ENCODE data around the gene BOD1L1.

BOD1L1 gene

DNA sequence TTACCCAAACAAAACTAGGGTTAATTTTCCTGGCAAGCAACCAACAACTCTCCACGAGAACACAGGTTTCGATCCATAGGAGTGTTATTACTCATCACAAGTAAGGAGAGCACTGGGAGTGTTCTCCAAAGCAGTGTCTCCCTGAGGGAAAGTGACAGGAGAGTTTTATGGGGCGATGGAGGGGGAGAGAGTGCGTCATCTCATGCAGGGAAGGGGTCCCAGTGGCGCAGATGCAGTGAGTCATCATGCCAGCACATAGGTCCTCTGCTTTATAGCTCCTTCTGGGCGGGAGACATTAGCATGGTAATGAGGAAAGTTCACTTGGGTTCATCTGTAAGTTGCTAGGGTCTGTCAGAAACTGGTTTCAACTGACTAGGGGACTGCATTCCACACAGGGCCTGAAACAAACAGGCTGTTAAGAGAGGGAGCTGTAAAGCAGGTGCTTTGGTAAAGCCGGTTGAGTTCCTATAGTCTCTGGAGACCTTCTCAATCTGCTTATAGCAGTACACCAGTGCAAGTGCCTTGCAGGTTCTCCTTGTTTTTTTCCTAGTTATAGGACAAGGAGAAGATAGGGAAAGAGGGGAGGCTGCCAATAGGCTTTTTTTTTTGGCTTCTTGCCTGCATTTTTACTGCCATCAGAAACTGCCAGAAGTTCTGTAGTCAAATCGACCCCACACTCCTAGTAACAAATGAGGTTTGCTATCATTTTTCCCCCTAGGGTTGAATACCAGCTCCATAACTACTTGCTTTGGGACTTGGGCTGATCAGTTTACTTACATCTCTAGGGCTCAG is 12.8 kb upstream of the BOD1L1 start:
- Mint-ChIP-seq H3K4me3 (no peak overlapping the region), H3K9me3 (no peaks in the 10 kb centered on the region), H3K27ac (no peak overlapping the region), H3K4me1 (no peaks in the 10 kb centered on the region), H3K27me3 (peaks cover 51% of the 10 kb centered on the region)
- ATAC-seq (no peak), DNase-seq (no peak)

DNA sequence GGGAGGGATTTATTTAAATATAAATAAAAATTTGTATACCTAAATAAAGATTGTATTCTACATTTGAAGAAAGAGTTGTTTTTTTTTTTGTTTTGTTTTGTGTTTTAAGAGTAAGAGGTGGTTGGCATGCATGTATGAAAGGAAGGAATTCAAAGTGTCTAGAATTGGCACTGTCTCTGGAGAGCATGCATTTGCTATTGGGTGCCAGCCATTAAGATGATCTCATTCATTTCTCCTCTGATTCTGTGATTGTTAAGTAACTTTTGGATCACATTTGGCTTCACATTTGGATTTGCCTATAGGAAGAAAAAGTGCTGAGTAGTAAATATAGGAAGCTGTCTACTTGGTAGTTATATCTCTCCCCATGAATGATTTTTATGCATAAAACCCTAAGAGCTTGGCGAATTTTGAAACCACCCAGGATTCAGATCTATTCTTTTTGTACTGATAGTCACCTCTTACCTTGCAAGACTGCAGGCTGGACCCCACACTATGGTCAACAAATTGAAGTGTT is 7.8 kb upstream of the BOD1L1 start:
- DNase-seq: no peak
- no peak for ATAC-seq
- Mint-ChIP-seq H3K4me1 (no peaks in the 10 kb centered on the region), H3K27me3 (peaks cover 7% of the 10 kb centered on the region), H3K4me3 (no peak overlapping the region), H3K9me3 (no peaks in the 10 kb centered on the region), H3K27ac (no peak overlapping the region)

DNA sequence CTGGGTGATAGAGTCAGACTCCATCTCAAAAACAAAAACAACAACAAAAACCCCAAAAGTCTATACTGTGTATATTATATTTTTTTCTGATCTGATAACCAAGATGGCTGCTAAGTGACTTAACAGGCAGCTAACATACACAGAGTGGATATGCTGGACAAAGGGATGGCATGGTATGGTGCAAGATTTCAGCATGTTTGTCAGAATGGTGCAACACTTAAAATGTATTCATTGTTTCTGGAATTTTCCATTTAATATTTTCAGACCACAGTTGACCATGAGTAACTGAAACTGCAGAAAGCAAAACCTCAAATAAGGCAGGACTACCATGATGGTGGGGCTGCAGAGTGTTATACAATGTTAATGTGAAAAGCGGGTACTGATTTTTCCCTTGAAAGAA is 6.1 kb upstream of the BOD1L1 start:
- no peaks in the 10 kb centered on the region for H3K27me3 Mint-ChIP-seq
- H3K9me3 Mint-ChIP-seq: no peaks in the 10 kb centered on the region
- no peak overlapping the region for H3K4me3 Mint-ChIP-seq
- DNase-seq (no peak), ATAC-seq (no peak)
- H3K27ac Mint-ChIP-seq: no peak overlapping the region
- no peaks in the 10 kb centered on the region for H3K4me1 Mint-ChIP-seq

DNA sequence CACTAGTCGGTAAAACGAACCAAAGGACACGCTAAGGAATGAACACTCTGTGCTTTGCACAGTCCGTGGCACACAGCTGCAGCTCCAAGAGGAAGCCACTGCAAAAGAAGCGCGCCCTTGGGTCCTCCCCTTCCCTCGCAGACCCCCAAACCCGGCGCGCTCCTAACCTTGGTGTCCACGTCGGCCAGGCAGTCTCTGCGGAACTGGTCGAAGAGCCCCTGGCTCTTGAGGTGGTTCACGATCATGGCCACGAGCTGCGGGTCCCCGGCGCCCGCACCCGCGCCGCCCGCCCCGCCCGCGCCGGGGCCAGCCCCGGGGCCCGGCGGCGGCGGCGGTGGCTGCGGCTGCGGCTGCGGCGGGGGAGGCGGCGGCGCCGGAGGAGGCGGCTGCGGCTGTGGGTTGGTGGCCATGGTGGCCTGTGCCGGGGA is 333 bp downstream of the BOD1L1 start:
- Mint-ChIP-seq H3K4me1 (peaks cover 32% of the 10 kb centered on the region), H3K27ac (peak overlapping the region; percentile 97 to 99), H3K27me3 (no peaks in the 10 kb centered on the region), H3K9me3 (no peaks in the 10 kb centered on the region), H3K4me3 (peak overlapping the region; percentile 92 to 99)
- DNase-seq: peak in 1 of 2 donors; percentile 43
- peak; percentile 69 for ATAC-seq

DNA sequence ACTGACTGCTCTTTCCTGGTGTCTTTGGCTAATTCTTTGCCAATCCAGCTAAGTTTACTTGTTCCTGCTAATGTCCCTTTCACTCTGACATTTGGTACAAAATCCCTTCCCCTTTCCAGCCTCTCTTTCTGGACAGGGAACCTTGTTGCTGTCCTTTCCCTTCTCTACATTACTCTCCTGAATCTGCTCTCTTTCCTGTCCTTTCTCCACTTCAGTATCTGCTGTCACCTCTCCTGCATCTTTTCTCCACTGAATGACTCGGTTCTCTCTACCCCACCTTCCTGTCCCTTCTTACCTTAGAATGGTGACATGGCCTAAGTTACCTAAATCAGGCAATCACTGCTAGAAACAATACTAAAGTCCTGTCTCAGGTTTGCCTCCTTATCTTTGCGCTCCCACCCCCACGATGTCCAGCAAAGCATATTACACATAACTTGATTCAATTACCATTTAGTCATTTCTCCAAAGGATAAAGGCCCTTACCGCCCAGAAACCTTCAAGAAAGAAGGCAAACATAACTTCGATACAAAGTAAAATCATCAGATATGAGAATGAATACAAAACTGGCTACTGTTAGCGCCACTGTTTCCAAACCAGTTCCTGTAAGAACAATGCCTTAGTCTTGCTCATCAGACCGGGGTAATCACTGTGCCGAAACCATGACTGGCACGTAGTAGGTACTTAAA is 890 bp downstream of the BOD1L1 start:
- H3K27me3 Mint-ChIP-seq: no peaks in the 10 kb centered on the region

DNA sequence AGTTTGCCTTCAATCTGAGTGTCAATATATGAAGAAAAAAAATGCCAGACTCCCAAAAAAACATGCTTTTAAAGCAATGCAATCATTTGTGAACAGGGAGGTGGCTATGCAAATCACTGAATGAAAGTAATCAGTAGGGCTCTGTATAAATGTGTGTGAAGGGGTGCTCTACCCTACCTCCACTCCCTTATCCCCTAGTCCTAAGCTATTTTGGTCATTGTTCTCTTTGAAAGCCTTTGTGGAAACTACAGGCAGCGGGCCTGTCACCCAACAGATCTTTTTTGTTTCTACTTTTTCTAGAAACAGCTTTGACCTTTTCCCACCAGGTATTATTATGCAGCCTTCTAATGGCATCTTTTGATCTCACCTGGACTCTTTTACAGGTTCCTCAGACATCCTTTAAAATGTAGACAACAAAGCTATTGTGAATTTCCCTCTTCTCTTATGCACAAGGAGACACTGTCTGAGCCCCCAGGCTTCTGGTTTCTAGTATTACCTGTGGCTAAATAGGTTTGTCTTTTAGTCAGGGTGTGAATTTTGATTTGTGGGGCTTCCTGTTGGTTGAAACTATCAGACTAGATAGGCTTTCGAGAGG is 9.2 kb downstream of the BOD1L1 start:
- no peaks in the 10 kb centered on the region for H3K9me3 Mint-ChIP-seq
- H3K4me1 Mint-ChIP-seq: peaks cover 15% of the 10 kb centered on the region
- ATAC-seq: no peak
- no peak overlapping the region for H3K27ac Mint-ChIP-seq
- DNase-seq: no peak
- no peaks in the 10 kb centered on the region for H3K27me3 Mint-ChIP-seq
- no peak overlapping the region for H3K4me3 Mint-ChIP-seq

More for the DNA sequence above, 890 bp downstream of the BOD1L1 start:
- H3K9me3 Mint-ChIP-seq: no peaks in the 10 kb centered on the region
- peak overlapping the region; percentile 70 to 91 for H3K4me3 Mint-ChIP-seq
- H3K4me1 Mint-ChIP-seq: peaks cover 36% of the 10 kb centered on the region
- DNase-seq (no peak), ATAC-seq (no peak)
- H3K27ac Mint-ChIP-seq: peak overlapping the region; percentile 55 to 76

DNA sequence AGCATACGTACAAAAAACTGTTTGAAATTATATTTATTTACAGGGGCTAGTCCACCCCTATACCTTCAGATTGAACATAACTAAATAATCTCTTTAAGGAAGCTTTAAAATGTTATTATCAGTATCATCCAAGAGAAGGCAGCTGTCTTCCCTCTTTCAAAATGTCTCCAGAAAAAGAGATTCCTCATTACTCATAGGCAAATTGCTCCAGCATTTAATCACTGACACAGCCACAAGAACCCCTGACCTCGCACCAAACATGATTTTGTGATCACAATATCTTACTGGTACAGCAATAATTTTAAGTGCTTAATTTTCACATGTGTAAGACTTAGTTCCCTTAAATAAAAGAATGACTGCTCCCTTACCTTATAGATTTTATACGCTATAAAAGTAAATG is 9.7 kb downstream of the BOD1L1 start:
- Mint-ChIP-seq H3K4me3 (no peak overlapping the region), H3K27me3 (no peaks in the 10 kb centered on the region), H3K27ac (no peak overlapping the region), H3K4me1 (peaks cover 15% of the 10 kb centered on the region), H3K9me3 (no peaks in the 10 kb centered on the region)
- DNase-seq (no peak), ATAC-seq (no peak)

DNA sequence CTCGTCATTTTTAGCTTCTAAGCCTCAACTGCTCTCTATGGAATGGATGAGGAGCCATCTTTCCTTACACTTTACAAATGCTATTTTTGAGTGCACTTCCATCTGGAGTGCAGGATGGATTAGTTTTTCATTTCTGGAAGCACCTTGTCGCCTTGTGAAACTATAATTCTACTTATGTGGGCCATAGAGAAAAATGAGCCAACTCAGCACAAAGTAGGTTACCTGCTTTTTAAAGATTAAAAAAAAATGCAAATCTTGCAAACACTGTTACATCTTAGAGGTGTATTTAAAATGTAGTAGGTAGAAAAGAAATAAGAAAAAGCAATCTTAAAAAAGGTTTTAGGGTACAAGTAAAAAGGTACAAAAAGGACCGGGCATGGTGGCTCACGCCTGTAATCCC is 10.9 kb downstream of the BOD1L1 start:
- no peak for DNase-seq
- no peak overlapping the region for H3K27ac Mint-ChIP-seq
- H3K9me3 Mint-ChIP-seq: no peaks in the 10 kb centered on the region
- H3K4me1 Mint-ChIP-seq: peaks cover 8% of the 10 kb centered on the region
- H3K4me3 Mint-ChIP-seq: no peak overlapping the region
- H3K27me3 Mint-ChIP-seq: no peaks in the 10 kb centered on the region
- no peak for ATAC-seq

DNA sequence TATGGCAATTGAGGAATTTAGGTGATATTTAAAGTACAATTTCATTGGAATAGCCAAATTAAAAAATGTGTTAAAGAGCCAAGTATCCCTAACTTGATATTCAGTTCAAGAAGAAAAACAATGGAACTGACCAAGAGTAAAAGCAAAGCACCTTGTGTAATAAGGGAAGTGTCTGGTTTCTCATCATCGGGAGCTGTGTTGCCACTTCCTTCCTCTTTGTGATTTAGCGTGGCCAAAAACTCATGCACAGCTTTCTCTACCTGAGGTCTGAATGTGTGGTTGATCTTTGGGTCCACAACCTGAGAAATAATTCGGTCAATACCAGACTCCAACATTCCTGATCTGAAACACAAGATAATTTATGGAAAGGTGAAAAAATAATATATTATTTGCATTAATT is 12.4 kb downstream of the BOD1L1 start:
- DNase-seq (no peak), ATAC-seq (no peak)
- Mint-ChIP-seq H3K27me3 (no peaks in the 10 kb centered on the region), H3K27ac (no peak overlapping the region), H3K4me3 (no peak overlapping the region), H3K9me3 (no peaks in the 10 kb centered on the region), H3K4me1 (peaks cover 13% of the 10 kb centered on the region)

DNA sequence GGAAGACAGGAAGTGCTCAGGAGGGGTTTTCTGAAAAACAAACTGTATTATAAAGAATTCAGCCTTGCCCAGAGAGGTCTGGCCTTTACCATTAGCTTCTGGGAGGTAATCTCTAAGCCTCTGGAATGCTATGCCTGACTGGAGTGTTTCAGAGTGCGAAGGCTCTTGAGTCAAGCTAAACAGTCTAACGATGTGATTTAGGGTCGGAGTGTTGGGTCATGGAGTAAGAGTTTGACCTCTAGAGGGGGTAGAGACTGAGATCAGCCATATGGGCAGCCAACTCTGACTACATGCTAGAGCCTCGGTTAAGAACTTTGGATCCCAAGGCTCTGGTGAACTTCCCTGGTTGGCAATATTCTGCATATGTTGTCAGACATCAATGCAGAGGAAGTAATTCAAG is 15.0 kb downstream of the BOD1L1 start:
- Mint-ChIP-seq H3K27me3 (no peaks in the 10 kb centered on the region), H3K4me1 (peaks cover 13% of the 10 kb centered on the region), H3K27ac (no peak overlapping the region), H3K9me3 (no peaks in the 10 kb centered on the region), H3K4me3 (no peak overlapping the region)
- ATAC-seq: no peak
- no peak for DNase-seq

DNA sequence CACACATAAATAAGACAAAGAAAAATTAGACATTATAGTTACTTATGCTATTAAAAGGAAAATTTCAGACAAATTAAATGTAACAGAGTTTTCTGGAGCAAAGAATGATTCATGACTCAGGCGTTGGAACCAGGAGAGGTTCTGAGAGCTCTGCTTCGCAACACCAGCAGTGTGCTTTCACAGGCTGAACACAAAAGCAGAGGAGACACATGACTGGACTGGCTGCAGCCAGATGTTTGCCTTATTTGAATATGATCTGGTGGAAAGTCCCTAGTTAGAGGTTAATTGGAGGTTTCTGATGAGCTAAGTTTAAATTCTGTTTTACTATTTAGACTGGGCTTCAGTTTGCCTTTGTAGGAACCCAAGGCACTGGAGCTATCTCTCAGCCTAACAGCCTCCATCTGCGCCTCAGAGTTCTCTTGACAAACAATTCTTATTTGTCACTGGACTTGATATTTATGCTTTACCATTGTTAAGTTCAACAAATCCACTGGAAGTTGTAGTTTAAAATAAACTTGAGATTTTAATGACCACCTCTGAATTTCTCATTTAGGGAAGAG is 16.2 kb downstream of the BOD1L1 start:
- peak overlapping the region in 1 of 2 donors; percentile 72 for H3K27ac Mint-ChIP-seq
- H3K4me1 Mint-ChIP-seq: peaks cover 13% of the 10 kb centered on the region
- no peaks in the 10 kb centered on the region for H3K9me3 Mint-ChIP-seq
- H3K4me3 Mint-ChIP-seq: no peak overlapping the region
- peak; percentile 54 for ATAC-seq
- H3K27me3 Mint-ChIP-seq: no peaks in the 10 kb centered on the region
- DNase-seq: no peak

DNA sequence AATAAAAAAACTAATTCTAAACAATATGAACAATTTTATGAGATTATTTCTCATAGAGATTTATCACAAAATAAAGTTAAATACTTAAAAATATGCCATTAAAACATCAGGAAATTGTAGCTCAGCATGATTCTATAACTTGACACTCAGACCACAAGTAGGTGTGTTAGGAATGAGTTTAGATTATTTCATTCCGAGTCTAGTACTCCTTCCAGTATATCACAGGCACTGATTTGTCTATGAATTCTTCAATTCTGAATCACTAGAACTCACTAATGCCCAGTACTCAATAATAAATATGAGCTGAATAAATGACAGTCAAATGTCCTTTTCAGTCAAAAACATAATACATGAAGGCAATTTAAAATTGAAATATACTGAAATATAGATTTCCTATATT is 22.2 kb downstream of the BOD1L1 start:
- Mint-ChIP-seq H3K9me3 (no peaks in the 10 kb centered on the region), H3K27ac (no peak overlapping the region), H3K4me1 (no peaks in the 10 kb centered on the region), H3K27me3 (no peaks in the 10 kb centered on the region), H3K4me3 (no peak overlapping the region)
- DNase-seq (no peak), ATAC-seq (no peak)

DNA sequence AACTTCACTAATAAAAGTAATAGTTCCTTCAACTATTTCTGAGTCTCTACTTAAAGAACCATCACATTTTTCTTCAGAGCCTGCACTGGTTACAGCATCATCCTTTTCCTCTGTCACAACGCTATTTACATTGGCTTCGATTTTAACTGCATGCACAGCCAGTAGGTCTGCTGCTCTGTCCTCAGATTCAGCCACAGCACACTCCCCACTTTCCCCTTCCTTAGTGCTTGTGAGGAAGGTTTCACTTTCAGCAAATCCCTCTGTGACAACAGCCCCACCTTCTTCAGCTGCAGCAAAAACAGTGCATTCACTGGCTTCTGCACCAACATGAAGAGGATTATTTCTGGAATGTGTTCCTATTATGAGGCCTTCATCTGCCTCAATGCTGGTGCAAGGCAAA is 25.7 kb downstream of the BOD1L1 start:
- no peaks in the 10 kb centered on the region for H3K27me3 Mint-ChIP-seq
- H3K4me1 Mint-ChIP-seq: no peaks in the 10 kb centered on the region
- ATAC-seq (no peak), DNase-seq (no peak)
- peak overlapping the region in 1 of 2 donors; percentile 35 for H3K27ac Mint-ChIP-seq
- H3K4me3 Mint-ChIP-seq: no peak overlapping the region
- H3K9me3 Mint-ChIP-seq: no peaks in the 10 kb centered on the region

DNA sequence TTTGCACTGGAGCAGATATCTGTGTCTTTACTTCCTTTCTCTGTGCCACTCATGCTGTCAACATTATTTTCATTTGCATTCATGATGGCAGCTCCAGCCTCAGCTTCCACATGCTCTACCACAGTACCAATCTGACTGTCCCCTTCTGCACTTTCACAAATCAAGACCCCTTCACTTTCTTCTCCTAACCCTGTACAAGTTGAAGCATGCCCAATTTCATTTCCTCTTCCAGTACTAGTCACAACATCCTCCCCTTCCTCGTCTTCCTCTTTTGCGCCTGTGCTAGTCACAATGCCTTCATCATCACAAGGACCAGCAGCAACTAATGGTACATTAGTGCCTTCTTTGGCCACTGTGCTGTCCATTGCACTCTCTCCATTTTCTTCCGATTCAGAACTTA is 26.5 kb downstream of the BOD1L1 start:
- DNase-seq (no peak), ATAC-seq (no peak)
- Mint-ChIP-seq H3K27ac (peak overlapping the region in 1 of 2 donors; percentile 67), H3K4me3 (no peak overlapping the region), H3K9me3 (no peaks in the 10 kb centered on the region), H3K27me3 (no peaks in the 10 kb centered on the region), H3K4me1 (no peaks in the 10 kb centered on the region)

DNA sequence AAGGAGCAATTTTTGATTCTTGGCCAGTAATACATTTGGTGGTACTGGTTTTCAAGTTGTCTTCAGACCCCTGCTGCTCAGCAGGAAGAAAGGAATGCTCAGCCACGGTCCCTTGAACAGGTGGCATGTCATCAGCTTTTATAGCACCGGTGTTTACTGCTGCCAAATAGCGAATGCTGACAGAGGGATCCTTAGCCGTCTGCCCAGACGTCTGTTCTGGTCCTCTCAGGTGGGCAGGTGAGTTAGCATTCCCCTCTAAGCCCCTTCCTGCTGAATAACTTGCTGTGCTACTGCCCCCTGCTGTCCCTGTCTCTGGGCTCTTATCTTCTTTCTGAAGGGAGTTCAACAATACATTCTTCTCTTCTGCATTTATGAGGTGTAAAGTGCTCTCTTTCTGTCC is 28.4 kb downstream of the BOD1L1 start:
- DNase-seq: no peak
- Mint-ChIP-seq H3K9me3 (no peaks in the 10 kb centered on the region), H3K4me3 (no peak overlapping the region), H3K27me3 (no peaks in the 10 kb centered on the region), H3K27ac (peak overlapping the region in 1 of 2 donors; percentile 55), H3K4me1 (no peaks in the 10 kb centered on the region)
- no peak for ATAC-seq

DNA sequence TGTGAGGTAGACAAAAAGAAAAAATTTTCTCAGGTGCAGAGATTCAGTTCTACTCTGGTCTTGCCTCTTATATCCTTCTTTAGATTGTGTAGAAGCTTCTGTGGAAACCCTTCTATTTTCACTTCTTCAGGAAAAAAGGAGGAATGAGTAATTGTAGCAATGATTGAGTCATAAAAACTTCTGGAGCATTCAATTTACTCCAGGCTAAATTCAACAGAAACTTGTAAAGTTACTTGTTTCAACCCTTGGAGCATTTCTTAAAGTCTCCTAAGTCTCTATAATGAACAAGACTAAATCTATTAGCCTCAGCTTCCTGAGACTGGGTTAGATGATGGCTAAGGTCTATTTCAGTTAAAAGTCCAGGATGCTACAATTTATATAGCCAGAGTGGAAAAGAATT is 29.9 kb downstream of the BOD1L1 start:
- Mint-ChIP-seq H3K4me3 (no peak overlapping the region), H3K4me1 (no peaks in the 10 kb centered on the region), H3K9me3 (no peaks in the 10 kb centered on the region), H3K27me3 (no peaks in the 10 kb centered on the region), H3K27ac (no peak overlapping the region)
- DNase-seq (no peak), ATAC-seq (no peak)
